Astrocyte of the hippocampus (primary cell): ENCODE data around the gene C4BPB.

Experiments used
- DNase-seq: peaks from one replicate; pipeline ENCODE4 v3.0.0; 2011; ENCODE audit warnings: low read depth, low spot score

The C4BPB gene

GRCh38 chr1:207059881-207060280 is 28.8 kb upstream of the C4BPB start:
- DNase-seq: no peak

DNA sequence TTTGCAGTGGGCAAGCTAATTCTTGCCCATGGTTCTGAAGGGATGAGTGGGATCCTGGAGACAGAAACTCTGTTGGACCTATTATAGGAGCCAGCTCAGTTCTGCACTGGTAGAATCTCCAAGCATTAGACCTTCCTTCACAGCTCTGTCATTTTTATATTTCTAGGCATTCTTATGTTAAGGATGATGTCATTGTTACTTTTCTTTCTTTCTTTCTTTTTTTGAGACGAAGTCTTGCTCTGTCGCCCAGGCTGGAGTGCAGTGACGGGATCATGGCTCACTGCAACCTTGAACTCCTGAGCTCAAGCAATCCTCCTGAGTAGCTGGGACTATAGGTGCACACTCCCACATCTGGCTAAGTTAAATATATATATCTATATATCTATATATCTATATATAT is 28.1 kb upstream of the C4BPB start:
- DNase-seq: no peak

- no peak for DNase-seq
Observed at GRCh38 chr1:207062058-207062457, 26.6 kb upstream of the C4BPB start.

DNA sequence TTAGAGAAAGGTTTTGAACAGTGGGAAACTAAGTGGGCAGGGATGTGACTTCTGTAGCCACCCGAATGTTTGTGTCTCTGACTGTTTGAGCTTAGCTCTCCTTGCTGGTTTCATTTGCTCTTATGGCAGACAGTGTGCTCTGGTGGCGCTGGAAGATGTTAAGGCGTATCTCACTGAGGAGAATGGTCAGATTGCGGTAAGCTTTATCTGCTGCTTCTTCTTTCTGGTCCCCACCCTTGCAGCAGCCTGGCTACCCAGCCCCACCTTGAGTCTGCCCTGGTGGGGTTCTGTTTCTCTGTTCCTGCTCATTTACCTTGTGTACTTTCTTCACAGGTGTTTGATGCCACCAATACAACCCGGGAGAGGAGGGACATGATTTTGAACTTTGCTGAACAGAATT is 25.6 kb upstream of the C4BPB start:
- DNase-seq: no peak

DNA sequence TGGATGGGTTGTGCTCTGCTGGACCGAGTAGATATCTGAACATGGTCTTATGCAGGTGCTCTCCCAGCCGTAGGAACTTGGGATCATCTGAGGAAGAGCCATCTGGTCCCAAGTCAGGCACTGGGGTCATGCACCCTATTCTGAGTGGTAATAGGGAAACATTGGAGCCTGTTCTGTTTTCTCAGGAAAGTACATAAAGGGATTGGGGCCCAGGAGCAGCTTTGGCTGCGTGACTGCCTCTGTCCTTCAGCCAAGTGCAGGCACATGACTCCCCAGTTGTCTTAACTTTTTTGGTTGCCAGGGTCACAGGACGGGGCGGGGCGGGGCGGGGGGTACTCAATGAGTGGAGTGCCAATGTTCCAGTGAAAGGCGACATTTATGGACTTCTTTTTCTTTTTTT is 24.1 kb upstream of the C4BPB start:
- no peak for DNase-seq

DNA sequence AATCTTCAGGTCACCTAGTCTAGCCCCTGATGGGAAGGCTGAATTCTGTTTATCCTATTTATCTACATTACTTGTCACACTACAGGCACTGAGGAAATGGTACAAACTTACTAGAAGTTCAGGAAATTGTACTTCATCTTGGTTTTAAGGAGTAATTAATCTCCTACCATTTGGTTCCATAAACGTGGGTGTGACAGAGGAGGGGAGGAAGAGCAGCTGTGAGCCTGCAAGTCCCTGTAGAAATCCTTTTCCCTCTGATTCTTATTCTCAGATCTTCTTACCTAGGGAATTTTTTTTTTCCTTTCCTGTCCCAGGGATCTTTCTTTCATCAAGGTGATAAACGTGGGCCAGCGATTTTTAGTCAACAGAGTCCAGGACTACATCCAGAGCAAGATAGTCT is 21.5 kb upstream of the C4BPB start:
- no peak for DNase-seq

DNA sequence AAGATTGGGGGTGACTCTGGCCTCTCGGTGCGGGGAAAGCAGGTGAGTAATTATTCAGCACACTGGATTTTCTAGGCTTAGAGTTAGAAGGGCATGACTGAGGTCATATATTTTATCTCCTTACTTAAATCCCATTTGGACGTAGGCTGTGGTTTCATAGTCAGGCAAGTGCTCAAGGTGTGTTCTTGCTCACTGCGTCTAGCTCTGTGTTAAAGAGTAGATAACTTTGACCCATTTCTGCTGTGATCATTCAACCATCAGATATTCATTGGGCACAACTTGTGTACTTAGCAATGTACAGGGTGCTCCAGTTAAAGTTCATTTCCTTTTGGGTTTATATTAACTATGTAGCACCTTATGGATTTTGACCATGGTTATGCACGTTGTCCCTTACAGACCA is 21.0 kb upstream of the C4BPB start:
- no peak for DNase-seq

DNA sequence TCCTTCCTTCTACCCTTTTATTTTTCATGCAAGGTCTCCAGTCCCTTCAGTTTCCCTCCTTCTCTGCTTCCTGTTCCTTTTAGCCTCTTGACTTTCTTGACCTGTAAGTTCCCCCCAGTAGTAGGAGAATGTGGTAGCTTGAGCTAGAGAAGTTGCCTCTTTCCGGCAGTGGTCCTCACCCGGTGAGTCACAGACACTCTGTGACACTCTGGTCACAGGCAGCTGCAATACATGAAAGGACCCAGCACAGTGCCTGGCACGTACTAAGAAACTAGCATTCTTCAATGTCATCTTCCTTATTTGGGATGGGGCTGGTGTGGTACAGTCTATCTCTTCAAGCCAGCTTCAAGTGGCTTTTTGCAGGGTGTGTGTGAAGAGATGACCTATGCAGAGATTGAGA is 19.6 kb upstream of the C4BPB start:
- DNase-seq: no peak

- no peak for DNase-seq
Observed at GRCh38 chr1:207069858-207070506, 18.7 kb upstream of the C4BPB start.

GRCh38 chr1:207070811-207071210 is 17.8 kb upstream of the C4BPB start:
- no peak for DNase-seq

DNA sequence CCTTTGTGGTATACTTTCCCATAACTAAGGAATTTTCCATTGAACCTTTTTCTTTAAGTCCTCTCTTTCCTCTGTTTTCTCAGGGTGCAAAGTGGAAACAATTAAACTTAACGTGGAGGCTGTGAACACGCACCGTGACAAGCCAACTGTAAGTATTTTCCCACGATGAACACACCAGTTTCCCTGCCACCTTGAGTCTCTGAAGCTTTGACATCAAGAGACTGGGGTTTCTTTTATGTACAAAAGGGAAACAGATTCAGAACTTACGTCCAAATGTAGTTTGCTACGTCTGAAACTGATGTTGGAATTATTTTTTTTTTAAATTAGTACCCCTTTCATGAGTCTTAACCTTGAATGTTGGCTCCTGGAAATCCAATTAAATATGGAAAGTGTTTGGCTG is 17.2 kb upstream of the C4BPB start:
- DNase-seq: no peak

GRCh38 chr1:207072233-207072632 is 16.4 kb upstream of the C4BPB start:
- DNase-seq: no peak

DNA sequence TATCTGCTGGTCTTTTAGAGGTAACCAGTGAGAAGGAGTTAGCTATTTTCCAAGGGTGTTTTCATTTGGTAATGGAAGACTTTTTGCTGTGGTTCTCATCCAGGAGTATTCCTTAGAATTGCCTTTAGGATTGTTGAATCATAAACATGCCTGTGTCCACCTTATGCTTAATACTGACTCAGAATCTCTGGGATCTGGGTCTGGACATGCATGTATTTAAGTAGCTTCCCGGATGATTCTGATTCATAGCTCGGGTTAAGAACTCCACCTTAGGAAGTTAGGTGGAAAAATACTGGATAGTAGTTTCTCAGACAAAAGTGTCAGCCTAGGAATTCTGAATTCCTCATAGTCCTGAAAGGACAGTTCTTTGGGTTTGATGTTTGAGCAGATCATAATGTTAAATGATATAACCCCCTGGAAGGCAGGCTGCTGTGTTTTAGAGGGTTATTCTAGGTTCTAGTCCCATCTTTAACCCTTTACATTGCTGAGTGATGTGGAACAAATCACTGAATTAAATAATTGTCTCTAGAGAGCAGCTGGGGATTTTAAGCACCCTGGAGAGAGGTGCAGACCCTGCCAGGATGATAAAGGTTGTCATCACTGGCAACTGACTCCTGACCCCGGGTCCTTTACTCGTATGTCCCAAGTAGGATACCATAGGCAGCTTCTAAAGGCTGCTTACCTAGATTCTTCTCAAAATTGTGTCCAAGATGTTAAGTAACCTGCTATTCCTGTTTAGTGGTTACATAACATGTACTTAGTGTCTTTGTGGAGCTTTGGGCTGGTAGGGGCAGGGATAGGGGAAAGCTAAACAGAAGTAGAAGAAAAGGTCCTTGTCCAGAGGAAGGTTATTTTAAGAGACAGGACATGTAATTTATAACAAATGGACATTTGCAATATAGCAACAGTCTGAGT is 14.5 kb upstream of the C4BPB start:
- DNase-seq: no peak

- no peak for DNase-seq
Observed at GRCh38 chr1:207076181-207076955, 12.3 kb upstream of the C4BPB start.

DNA sequence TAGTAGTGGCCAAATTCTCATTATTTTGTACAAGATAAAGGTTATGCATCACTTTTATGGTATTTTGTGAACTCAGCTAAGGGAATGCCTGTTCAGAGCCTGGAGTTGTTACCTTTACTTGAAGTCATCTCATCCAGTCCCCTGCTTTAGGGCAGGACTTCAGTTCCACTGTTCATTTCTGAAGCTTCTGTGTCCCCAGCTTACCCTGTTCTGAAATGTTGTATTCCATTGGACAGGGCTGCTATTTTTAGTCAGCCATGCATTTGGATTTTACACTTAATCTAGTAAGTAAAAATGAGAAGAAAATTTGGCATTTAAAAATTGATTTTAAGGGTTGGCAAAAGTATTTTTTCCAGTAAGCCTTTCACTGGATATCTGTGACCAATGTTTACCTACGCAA is 11.6 kb upstream of the C4BPB start:
- DNase-seq: no peak

- DNase-seq: peak; percentile 88
Observed at GRCh38 chr1:207077470-207078377, 10.9 kb upstream of the C4BPB start.

DNA sequence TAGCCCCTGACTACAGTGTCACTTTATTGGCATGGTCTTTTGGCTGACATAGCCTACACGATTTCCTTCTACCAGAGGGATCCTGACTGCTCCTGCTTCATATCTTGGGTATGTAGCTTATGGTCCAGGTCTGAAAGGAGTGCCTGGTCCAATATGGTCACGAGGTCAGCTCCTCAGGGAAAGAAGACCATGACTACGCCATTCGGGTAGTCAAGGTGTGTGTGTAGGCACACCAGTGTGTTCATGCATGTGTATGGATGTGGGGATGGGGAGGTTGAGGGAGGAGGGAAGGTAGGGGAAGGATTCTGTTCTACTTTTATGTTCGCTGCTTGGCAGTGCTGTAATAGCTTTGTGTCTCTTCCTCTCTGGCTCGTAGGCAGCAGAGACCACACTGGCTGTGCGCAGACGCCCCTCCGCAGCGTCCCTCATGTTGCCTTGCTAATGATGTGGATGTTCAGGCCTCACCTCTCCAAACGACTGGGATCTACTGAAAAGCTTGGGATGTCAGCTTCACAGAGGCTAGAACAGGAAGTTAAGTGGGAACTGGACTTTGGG is 10.0 kb upstream of the C4BPB start:
- DNase-seq: no peak

- DNase-seq: no peak
Observed at GRCh38 chr1:207079706-207080241, 8.9 kb upstream of the C4BPB start.

GRCh38 chr1:207081088-207081487 is 7.6 kb upstream of the C4BPB start:
- no peak for DNase-seq

DNA sequence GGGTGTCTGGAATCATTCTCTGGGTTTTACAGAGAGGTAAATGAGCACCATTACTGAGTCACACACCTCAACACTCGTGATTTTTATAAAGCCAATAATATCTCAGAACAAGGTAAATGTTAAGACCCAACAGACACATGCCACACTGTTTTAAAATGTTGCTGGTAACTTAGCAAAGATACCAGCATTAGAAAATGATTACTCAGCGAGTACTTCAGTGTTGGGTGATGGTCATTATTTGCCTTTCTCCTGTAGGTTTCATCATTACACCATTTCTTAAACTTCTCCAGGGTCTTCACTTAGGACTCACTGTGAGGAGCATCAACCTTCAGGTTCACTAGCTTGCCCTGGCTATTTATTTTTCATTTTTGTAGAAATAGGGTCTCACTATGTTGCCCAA is 6.9 kb upstream of the C4BPB start:
- DNase-seq: no peak

- no peak for DNase-seq
Observed at GRCh38 chr1:207084232-207084631, 4.4 kb upstream of the C4BPB start.
